GM19372 (cell line): ENCODE results near the gene BRD3.
"Not testable (repeated sequence)": the region's sequence is repeated elsewhere in the genome, so short reads cannot be mapped to it uniquely, and the experiment has no call there.

Experiments used
- ATAC-seq: cut with Tn5 transposase; IDR thresholded peaks from one replicate; pipeline ENCODE4 v1.9.1; 2021; ENCODE audit warnings: mild to moderate bottlenecking, low read depth, moderate library complexity; ENCODE audit not compliant: unreplicated experiment

The BRD3 gene

GRCh38 chr9:134067904-134068743, at the start of gene BRD3:
TSS of gene BRD3 (minus strand) at chr9:134068026. CDS start at chr9:134053477, 14,549 bp downstream.
- ATAC-seq = peak; percentile 71

- ATAC-seq = no peak
These were observed 44.7 kb upstream of the BRD3 start for GRCh38 chr9:134112561-134112960.

GRCh38 chr9:134111064-134111463, 43.2 kb upstream of the BRD3 start:
- no peak for ATAC-seq

- ATAC-seq = no peak
These were observed 35.7 kb upstream of the BRD3 start for GRCh38 chr9:134103391-134103998.

- ATAC-seq = no peak
These were observed 33.9 kb upstream of the BRD3 start for GRCh38 chr9:134101623-134102149.

GRCh38 chr9:134101133-134101532, 33.3 kb upstream of the BRD3 start:
- not testable (repeated sequence) for ATAC-seq

GRCh38 chr9:134100040-134100439, 32.2 kb upstream of the BRD3 start:
- ATAC-seq = no peak

GRCh38 chr9:134099123-134099761, 31.4 kb upstream of the BRD3 start:
- ATAC-seq = no peak

GRCh38 chr9:134089972-134090371, 22.1 kb upstream of the BRD3 start:
- ATAC-seq = no peak

GRCh38 chr9:134088063-134088725, 20.4 kb upstream of the BRD3 start:
- ATAC-seq = no peak

- ATAC-seq = no peak
These were observed 17.8 kb upstream of the BRD3 start for GRCh38 chr9:134085674-134086073.

GRCh38 chr9:134083451-134083850, 15.6 kb upstream of the BRD3 start:
- ATAC-seq = no peak

GRCh38 chr9:134076644-134077043, 8.8 kb upstream of the BRD3 start:
- ATAC-seq = no peak

- ATAC-seq = not testable (repeated sequence)
These were observed 7.9 kb upstream of the BRD3 start for GRCh38 chr9:134075689-134076088.

- no peak for ATAC-seq
These were observed 5.7 kb upstream of the BRD3 start for GRCh38 chr9:134073500-134073899.

- ATAC-seq = not testable (repeated sequence)
These were observed 4.9 kb upstream of the BRD3 start for GRCh38 chr9:134072683-134073082.

- ATAC-seq = no peak
These were observed 3.3 kb upstream of the BRD3 start for GRCh38 chr9:134071149-134071548.

GRCh38 chr9:134069480-134070399, 1.9 kb upstream of the BRD3 start:
- no peak for ATAC-seq

- no peak for ATAC-seq
These were observed 1.1 kb upstream of the BRD3 start for GRCh38 chr9:134068744-134069479.
